ENCODE measurements around the gene MINAR2.

MINAR2 gene

DNA sequence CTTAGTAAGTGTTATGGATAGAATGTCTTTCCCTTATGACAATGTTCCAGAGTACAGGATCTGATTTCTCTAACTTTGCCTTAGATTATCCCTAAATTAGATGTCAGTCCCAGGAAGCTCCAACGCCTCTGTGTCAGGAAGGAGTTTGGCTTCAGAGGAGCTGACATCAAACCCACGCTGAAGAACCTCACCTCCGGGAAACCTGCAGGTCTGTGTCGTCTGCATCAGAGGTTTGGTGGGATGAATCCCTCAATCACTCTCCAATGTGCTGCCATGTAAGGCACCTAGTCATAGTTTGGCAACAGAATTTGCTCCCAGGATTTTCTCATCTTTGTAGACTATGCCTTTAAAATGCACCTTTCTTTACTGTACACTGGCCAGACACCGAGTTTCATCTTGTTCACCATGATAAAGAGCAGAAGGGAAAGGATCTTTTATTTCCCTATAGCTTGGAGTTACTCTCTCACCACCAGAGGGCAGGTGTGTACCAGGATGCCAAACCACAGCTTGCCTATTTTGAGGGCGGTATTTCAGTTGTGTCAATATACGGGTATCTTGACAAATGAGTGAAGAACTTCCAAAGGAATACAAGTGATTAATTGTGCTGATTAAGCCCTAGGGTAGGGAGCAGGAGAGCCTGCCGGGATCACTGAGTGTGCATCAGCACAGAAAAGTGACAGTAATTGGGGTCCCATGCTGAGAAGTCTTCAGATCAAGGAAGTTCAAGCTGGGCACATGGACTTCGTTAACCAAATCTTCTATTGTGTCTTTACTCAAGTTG lies 23.4 kb downstream of the MINAR2 start:
- DNase-seq = peak; percentile 70 to 88

DNA sequence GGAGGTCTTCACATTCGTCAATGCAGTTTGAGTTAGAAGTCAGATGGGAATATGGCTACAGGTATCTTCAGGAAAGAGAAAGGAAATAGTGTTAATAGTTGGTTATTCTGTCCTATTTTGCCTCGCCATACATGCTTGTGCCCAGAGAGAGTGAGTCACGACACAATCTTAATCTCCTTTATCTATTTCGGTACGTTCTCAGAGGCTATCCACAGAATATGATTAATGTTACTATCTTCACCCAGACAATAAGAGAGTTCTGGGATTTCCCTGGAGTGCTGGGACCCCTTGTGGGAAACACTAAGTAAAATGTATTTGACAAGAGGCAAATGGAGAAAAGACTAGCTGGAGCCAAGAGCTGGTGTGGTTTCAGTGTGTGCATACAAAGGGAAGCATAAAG lies 25.5 kb downstream of the MINAR2 start:
- DNase-seq = no peak

DNA sequence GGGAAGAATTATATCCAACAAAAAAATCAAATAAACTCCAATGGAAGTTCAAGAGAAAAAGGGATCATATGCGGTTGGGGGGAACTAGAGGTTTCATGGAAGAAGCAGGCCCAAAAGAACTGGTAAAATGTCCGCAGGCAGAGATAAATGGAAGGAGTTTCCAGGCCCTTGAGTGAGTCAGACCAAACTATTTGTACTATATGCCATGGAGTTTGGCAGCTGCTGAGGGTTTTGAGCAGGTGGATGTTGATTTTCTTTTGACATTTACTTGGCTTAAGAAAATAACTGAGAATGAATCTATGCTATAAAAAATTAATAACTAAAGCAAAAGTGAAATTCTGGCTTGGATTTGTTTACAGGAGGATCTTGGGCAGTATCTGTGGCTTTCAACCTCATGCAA lies 33.7 kb downstream of the MINAR2 start:
- DNase-seq = no peak

DNA sequence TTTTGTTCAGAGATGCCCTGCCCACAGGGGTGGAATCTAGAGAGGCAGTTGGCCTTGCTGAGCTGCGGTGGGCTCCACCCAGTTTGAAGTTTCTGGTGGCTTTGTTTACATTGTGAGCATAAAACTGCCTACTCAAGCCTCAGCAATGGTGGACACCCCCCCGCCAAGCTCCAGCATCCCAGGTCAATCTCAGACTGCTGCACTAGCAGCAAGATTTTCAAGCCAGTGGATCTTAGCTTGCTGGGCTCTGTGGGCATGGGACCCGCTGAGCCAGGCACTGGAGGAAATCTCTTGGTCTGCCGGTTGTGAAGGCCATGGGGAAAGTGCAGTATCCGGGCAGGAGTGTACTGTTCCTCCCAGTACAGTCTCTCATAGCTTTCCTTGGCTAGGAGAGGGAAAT lies 55.5 kb downstream of the MINAR2 start:
- DNase-seq = no peak

DNA sequence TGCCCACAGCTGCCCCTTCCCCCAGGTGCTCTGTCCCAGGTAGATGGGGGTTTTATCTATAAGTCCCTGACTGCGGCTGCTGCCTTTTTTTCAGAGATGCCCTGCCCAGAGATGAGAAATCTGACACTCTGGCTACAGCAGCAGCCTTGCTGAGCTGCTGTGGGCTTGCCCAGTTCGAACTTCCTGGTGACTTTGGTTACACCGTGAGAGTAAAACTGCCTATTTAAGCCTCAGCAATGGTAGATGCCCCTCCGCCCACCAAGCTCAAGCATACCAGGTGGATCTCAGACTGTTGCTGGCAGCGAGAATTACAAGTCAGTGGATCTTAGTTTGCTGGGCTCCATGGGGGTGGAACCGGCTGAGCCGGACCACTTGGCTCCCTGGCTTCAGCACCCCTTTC lies 56.8 kb downstream of the MINAR2 start:
- DNase-seq = no peak

DNA sequence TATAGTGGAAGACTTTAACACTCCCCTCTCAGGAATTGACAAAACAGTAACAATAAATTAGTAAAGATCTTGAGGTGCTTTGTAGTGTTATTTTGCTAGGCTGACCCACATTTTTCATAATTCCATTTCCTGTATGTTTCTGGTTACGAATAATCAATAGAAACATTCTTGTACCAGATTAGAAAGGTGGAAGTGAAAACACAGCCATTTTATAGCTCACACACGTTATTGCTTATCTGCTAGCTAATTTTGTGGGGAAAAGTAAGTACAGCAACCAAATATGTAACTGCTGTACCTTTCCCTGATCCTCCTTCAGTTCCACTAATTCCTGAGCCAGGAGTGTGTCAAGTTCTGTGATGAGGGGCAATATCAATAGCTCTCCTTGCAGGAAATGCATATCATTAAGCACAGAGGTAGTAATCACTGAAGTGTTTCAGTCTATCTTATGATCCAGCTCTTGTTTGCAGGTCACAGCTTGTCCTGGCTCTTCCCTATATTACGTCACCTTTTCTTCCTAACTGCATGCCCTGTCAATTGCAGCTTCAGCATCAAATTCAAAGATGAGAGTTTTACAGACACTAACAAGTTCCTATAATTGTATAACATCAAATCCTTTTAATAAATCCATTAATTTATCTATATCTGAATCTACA lies 59.4 kb downstream of the MINAR2 start:
- DNase-seq = no peak

All from Kasumi-1 (cell line).